K562 (cell line): Measurements from ENCODE around the gene SYT3. TPM values are rescaled to one million over a fixed set of nuclear protein-coding genes. Genes with fewer than 3 reads are reported as not detected.
A peak's percentile ranks its signal among the peaks of the same experiment; 100 is the strongest.

Experiments
- BACH1 ChIP-seq: fragments of 200-800 bp; sonication (Bioruptor generic); IDR thresholded peaks from 2 replicates; pipeline ENCODE4 v1.6.1; 2016; ENCODE audit warnings: missing genetic modification characterization, missing compliant biosample characterization
- BHLHE40 ChIP-seq: IDR thresholded peaks from 2 replicates; pipeline ENCODE4 v1.6.1; 2011; ENCODE audit warnings: low read length, improper control_type of control experiment
- ETV5 ChIP-seq: sonication (generic); formaldehyde crosslinking; IDR thresholded peaks from 2 replicates; pipeline ENCODE4 v1.4.0; 2020; ENCODE audit warnings: low read depth, mild to moderate bottlenecking, missing genetic modification reagents
- GTF2A2 ChIP-seq: IDR thresholded peaks from 2 replicates; pipeline ENCODE4 v1.6.1; 2016; ENCODE audit warnings: mild to moderate bottlenecking, missing genetic modification characterization, missing compliant biosample characterization
- KAT8 ChIP-seq: fragments of 450-650 bp; IDR thresholded peaks from 2 replicates; pipeline ENCODE4 v1.6.1; 2016; ENCODE audit warnings: low read depth, mild to moderate bottlenecking
- NEUROD1 ChIP-seq: fragments of 150-350 bp; IDR thresholded peaks from 2 replicates; pipeline ENCODE4 v1.6.1; 2014; ENCODE audit warnings: borderline replicate concordance, low read length, low read depth; ENCODE audit not compliant: partially characterized antibody
- NR2C1 ChIP-seq, 2 experiments: fragments of 450-650 bp; IDR thresholded peaks; 2 replicates each; pipeline ENCODE4 v1.6.1; 2017; ENCODE audit warnings: mild to moderate bottlenecking in 2 of 2, antibody characterized with exemption in 1 of 2, inconsistent platforms in 1 of 2, missing compliant biosample characterization in 1 of 2, missing genetic modification characterization in 1 of 2
- OTX1 ChIP-seq: fragments of 450-650 bp; formaldehyde crosslinking; IDR thresholded peaks from 2 replicates; pipeline ENCODE4 v1.4.0; 2022; ENCODE audit warnings: mild to moderate bottlenecking
- PBX2 ChIP-seq, 2 experiments: IDR thresholded peaks in 1 of 2; conservative IDR thresholded peaks in 1 of 2; 2 replicates each; pipeline ENCODE4 v1.6.1; 2016; ENCODE audit warnings: low read depth in 2 of 2, mild to moderate bottlenecking in 1 of 2, missing compliant biosample characterization in 1 of 2, missing genetic modification characterization in 1 of 2, moderate library complexity in 1 of 2
- RFX5 ChIP-seq: IDR thresholded peaks from 2 replicates; pipeline ENCODE4 v1.6.1; 2011; ENCODE audit warnings: low read depth, mild to moderate bottlenecking, improper control_type of control experiment, low read length
- TEAD4 ChIP-seq, 2 experiments: sonication (generic) in 1 of 2; formaldehyde crosslinking in 1 of 2; IDR thresholded peaks; 2 replicates each; pipeline versions ENCODE4 v1.6.1 to v1.8.0; 2012 to 2022; ENCODE audit warnings: borderline replicate concordance in 1 of 2, inconsistent platforms in 1 of 2, low read length in 1 of 2, mild to moderate bottlenecking in 1 of 2, missing genetic modification reagents in 1 of 2
- TRIM24 ChIP-seq, 2 experiments: fragments of 450-650 bp; IDR thresholded peaks; 2 replicates each; pipeline ENCODE4 v1.6.1; 2016
- XRCC4 ChIP-seq: IDR thresholded peaks from one replicate; pipeline ENCODE4 v1.6.1; 2011; ENCODE audit not compliant: insufficient read depth, insufficient read length; ENCODE audit errors: extremely low read depth
- ZBTB26 ChIP-seq: fragments of 450-650 bp; formaldehyde crosslinking; IDR thresholded peaks from 2 replicates; pipeline ENCODE4 v1.4.0; 2022; ENCODE audit warnings: missing genetic modification characterization
- ZHX1 ChIP-seq: fragments of 150-350 bp; conservative IDR thresholded peaks from 2 replicates; pipeline ENCODE4 v1.6.1; 2014; ENCODE audit warnings: low read length
- ZNF436 ChIP-seq: fragments of 250-450, 450-650 bp; sonication (Bioruptor Pico); formaldehyde crosslinking; IDR thresholded peaks from 2 replicates; pipeline ENCODE4 v1.7.0; 2020; ENCODE audit warnings: mild to moderate bottlenecking
- polyA plus RNA-seq, 8 experiments: library from polyadenylated mRNA; depleted of rRNA in 4 of 8; stranded (reverse) in 5 of 8; unstranded in 3 of 8; fragments of >200 nt; fragmentation: Nextera tagmentation in 2 of 8; fragmentation: Illumina TruSeq in 1 of 8; extraction: Ambion mirVana in 2 of 8; extraction: Trizol in 1 of 8; gene quantifications; 2 replicates each; pipeline versions ENCODE4 v1.2.1 to v1.2.3, GENCODE V29; 2011 to 2014; ENCODE audit warnings: inconsistent platforms in 1 of 8, missing spikeins in 1 of 8
- total RNA-seq, 7 experiments: library from RNA; depleted of rRNA in 6 of 7; stranded (reverse); fragments of >200 nt in 6 of 7; fragmentation: Illumina TruSeq in 2 of 7; extraction: Trizol in 2 of 7; gene quantifications; 2 replicates each; pipeline versions ENCODE4 v1.2.1 to v1.2.3, GENCODE V29; 2011 to 2021; ENCODE audit warnings: low replicate concordance in 1 of 7
- TF ChIP-seq, protein P1 (sequence below): sonication (generic); formaldehyde crosslinking; IDR thresholded peaks from 2 replicates; pipeline ENCODE4 v1.8.1; 2023; ENCODE audit warnings: mild to moderate bottlenecking, missing genetic modification reagents
- TF ChIP-seq, protein P2 (sequence below): fragments of 450-650 bp; IDR thresholded peaks from 2 replicates; pipeline ENCODE4 v1.6.1; 2016; ENCODE audit warnings: antibody characterized with exemption

SYT3 gene
- total and polyA plus RNA-seq, 9 of the 15 experiments (the other 6 are each of a cell fraction or from before 2014, with no cell fraction given), result 0.36 to 2.0 (median 0.54) TPM; not detected in 2

- TF ChIP-seq ZHX1, result no peak
- TF ChIP-seq OTX1 (CRISPR knock-in tag), result peak; percentile 94
- no peak for TF ChIP-seq XRCC4
- 0 out of 4 replicates have a peak, but pooled peaks have one; percentile 15 to 58 for TF ChIP-seq TRIM24 (IDR thresholded peaks at IDR 0.05)
- TF ChIP-seq ZNF436 (CRISPR knock-in tag), result no peak
- no peak for TF ChIP-seq BACH1 (tag)
- TF ChIP-seq ZBTB26, result peak; percentile 88
- TF ChIP-seq ETV5 (CRISPR knock-in tag), result no peak
- no peak for TF ChIP-seq PBX2 (CRISPR knock-in tag; IDR thresholded peaks at IDR 0.05; ENCODE audit: low read depth)
- TF ChIP-seq PBX2 (tag; conservative IDR thresholded peaks at IDR 0.05; ENCODE audit: low read depth), result 0 out of 2 replicates have a peak, but pooled peaks have one; percentile 9
- TF ChIP-seq BHLHE40, result no peak
- peak; percentile 21; the same call in 1 of the 2 replicates for TF ChIP-seq NR2C1 (IDR thresholded peaks at IDR 0.05)
- no peak for TF ChIP-seq NR2C1 (tag; IDR thresholded peaks at IDR 0.05)
- TF ChIP-seq, protein P1, sequence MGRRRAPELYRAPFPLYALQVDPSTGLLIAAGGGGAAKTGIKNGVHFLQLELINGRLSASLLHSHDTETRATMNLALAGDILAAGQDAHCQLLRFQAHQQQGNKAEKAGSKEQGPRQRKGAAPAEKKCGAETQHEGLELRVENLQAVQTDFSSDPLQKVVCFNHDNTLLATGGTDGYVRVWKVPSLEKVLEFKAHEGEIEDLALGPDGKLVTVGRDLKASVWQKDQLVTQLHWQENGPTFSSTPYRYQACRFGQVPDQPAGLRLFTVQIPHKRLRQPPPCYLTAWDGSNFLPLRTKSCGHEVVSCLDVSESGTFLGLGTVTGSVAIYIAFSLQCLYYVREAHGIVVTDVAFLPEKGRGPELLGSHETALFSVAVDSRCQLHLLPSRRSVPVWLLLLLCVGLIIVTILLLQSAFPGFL (CRISPR knock-in tag), result no peak
- no peak for TF ChIP-seq GTF2A2 (tag)
- no peak for TF ChIP-seq RFX5
- TF ChIP-seq, protein P2, sequence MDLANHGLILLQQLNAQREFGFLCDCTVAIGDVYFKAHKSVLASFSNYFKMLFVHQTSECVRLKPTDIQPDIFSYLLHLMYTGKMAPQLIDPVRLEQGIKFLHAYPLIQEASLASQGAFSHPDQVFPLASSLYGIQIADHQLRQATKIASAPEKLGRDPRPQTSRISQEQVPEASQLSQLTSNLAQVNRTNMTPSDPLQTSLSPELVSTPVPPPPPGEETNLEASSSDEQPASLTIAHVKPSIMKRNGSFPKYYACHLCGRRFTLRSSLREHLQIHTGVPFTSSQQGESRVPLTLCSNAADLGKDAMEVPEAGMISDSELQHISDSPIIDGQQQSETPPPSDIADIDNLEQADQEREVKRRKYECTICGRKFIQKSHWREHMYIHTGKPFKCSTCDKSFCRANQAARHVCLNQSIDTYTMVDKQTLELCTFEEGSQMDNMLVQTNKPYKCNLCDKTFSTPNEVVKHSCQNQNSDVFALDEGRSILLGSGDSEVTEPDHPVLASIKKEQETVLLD, result peak; percentile 83
- no peak for TF ChIP-seq KAT8
- TF ChIP-seq NEUROD1, result no peak
- 0 out of 2 replicates have a peak, but pooled peaks have one; percentile 15 for TF ChIP-seq TEAD4 (IDR thresholded peaks at IDR 0.05; ENCODE audit: low read length)
- TF ChIP-seq TEAD4 (CRISPR knock-in tag; IDR thresholded peaks at IDR 0.05; ENCODE audit: borderline replicate concordance), result no peak
Observed at GRCh38 chr19:50602935-50603334, 36.7 kb downstream of the SYT3 start (continued).
